Muscle layer of colon (tissue), 2 donors: ENCODE data around the gene TMEM86B.
A peak's percentile ranks its signal among the peaks of the same experiment; 100 is the strongest.
"Not testable (repeated sequence)": the region's sequence is repeated elsewhere in the genome, so short reads cannot be mapped to it uniquely, and the experiment has no call there.

Source experiments
- H3K27ac ChIP-seq: one replicate; pipeline ENCODE4 v1.7.0; 2013; ENCODE audit warnings: low read depth, mild to moderate bottlenecking, low read length, moderate library complexity
- H3K27me3 ChIP-seq, 2 donors: one replicate each; pipeline ENCODE4 v1.7.0; 2013; ENCODE audit warnings: low read length in 2 of 2, mild to moderate bottlenecking in 2 of 2; ENCODE audit not compliant: insufficient read depth in 2 of 2, control insufficient read depth in 1 of 2
- H3K36me3 ChIP-seq: one replicate; pipeline ENCODE4 v1.7.0; 2013; ENCODE audit warnings: mild to moderate bottlenecking, low read length; ENCODE audit not compliant: insufficient read depth
- H3K4me1 ChIP-seq: one replicate; pipeline ENCODE4 v1.7.0; 2013; ENCODE audit warnings: mild to moderate bottlenecking, low read length; ENCODE audit not compliant: insufficient read depth
- H3K4me3 ChIP-seq, 2 donors: one replicate each; pipeline ENCODE4 v1.7.0; 2013; ENCODE audit warnings: low read length in 2 of 2, low read depth in 1 of 2, mild to moderate bottlenecking in 1 of 2, moderate library complexity in 1 of 2
- H3K9ac ChIP-seq: one replicate; pipeline ENCODE4 v1.7.0; 2013; ENCODE audit warnings: low read length
- H3K9me3 ChIP-seq: one replicate; pipeline ENCODE4 v1.7.0; 2013; ENCODE audit warnings: mild to moderate bottlenecking, low read length
- donor health status: abdominal sarcoma.
- donor health status: Adenocarcinoma of cecum.

The TMEM86B gene

GRCh38 chr19:55224679-55225414 is 3.7 kb downstream of the TMEM86B start:
- not testable (repeated sequence) for H3K9me3 ChIP-seq, H3K4me3 ChIP-seq, H3K27me3 ChIP-seq, H3K27ac ChIP-seq, H3K9ac ChIP-seq
- H3K4me1 ChIP-seq, result peaks cover 12% of the 10 kb centered on the region
- peaks cover 25% of the 10 kb centered on the region for H3K36me3 ChIP-seq

GRCh38 chr19:55224038-55224665 is 4.4 kb downstream of the TMEM86B start:
- Histone ChIP-seq H3K4me1 (peaks cover 12% of the 10 kb centered on the region), H3K36me3 (peaks cover 19% of the 10 kb centered on the region), H3K4me3 (no peak overlapping the region), H3K9me3 (no peaks in the 10 kb centered on the region), H3K27me3 (no peaks in the 10 kb centered on the region), H3K9ac (no peak overlapping the region), H3K27ac (no peak overlapping the region)

- Histone ChIP-seq H3K27me3 (no peaks in the 10 kb centered on the region), H3K27ac (no peak overlapping the region), H3K9ac (no peak overlapping the region), H3K4me3 (no peak overlapping the region), H3K9me3 (no peaks in the 10 kb centered on the region), H3K36me3 (peaks cover 15% of the 10 kb centered on the region), H3K4me1 (peaks cover 9% of the 10 kb centered on the region)
These were observed 5.1 kb downstream of the TMEM86B start for GRCh38 chr19:55223291-55224037.

- no peaks in the 10 kb centered on the region for H3K27me3 ChIP-seq
- no peak overlapping the region for H3K9ac ChIP-seq
- H3K9me3 ChIP-seq, result no peaks in the 10 kb centered on the region
- no peak overlapping the region for H3K4me3 ChIP-seq
- H3K36me3 ChIP-seq, result no peaks in the 10 kb centered on the region
- no peaks in the 10 kb centered on the region for H3K4me1 ChIP-seq
- no peak overlapping the region for H3K27ac ChIP-seq
These were observed 8.0 kb downstream of the TMEM86B start for GRCh38 chr19:55220525-55220924.

- peaks cover 7% of the 10 kb centered on the region for H3K9me3 ChIP-seq
- H3K36me3 ChIP-seq, result no peaks in the 10 kb centered on the region
- H3K27ac ChIP-seq, result peak overlapping the region; percentile 13
- H3K4me1 ChIP-seq, result no peaks in the 10 kb centered on the region
- peaks cover 0 to 5% of the 10 kb centered on the region in 2 donors for H3K27me3 ChIP-seq
- no peak overlapping the region for H3K9ac ChIP-seq
- peak overlapping the region in 1 of 2 donors; percentile 33 for H3K4me3 ChIP-seq
These were observed 11.9 kb downstream of the TMEM86B start for GRCh38 chr19:55216461-55217198.

GRCh38 chr19:55213547-55213946 is 15.0 kb downstream of the TMEM86B start:
- Histone ChIP-seq H3K27me3 (peaks cover 0 to 5% of the 10 kb centered on the region in 2 donors), H3K9me3 (peaks cover 7% of the 10 kb centered on the region), H3K36me3 (no peaks in the 10 kb centered on the region), H3K4me1 (no peaks in the 10 kb centered on the region), H3K9ac (no peak overlapping the region), H3K27ac (no peak overlapping the region), H3K4me3 (no peak overlapping the region)

GRCh38 chr19:55212447-55212846 is 16.1 kb downstream of the TMEM86B start:
- Histone ChIP-seq H3K27ac (no peak overlapping the region), H3K4me1 (no peaks in the 10 kb centered on the region), H3K9me3 (peaks cover 7% of the 10 kb centered on the region), H3K4me3 (no peak overlapping the region), H3K27me3 (peaks cover 0 to 5% of the 10 kb centered on the region in 2 donors), H3K9ac (no peak overlapping the region), H3K36me3 (no peaks in the 10 kb centered on the region)

GRCh38 chr19:55209693-55210472 is 18.7 kb downstream of the TMEM86B start:
- Histone ChIP-seq H3K9ac (no peak overlapping the region), H3K27ac (no peak overlapping the region), H3K36me3 (no peaks in the 10 kb centered on the region), H3K27me3 (peaks cover 5 to 7% of the 10 kb centered on the region in 2 donors), H3K9me3 (peaks cover 7% of the 10 kb centered on the region), H3K4me3 (no peak overlapping the region), H3K4me1 (no peaks in the 10 kb centered on the region)

- H3K27me3 ChIP-seq, result peaks cover 5 to 7% of the 10 kb centered on the region in 2 donors
- peaks cover 7% of the 10 kb centered on the region for H3K9me3 ChIP-seq
- no peak within 1 kb of the TSS for H3K9ac ChIP-seq
- no peak within 1 kb of the TSS for H3K27ac ChIP-seq
- no peaks in the 10 kb centered on the region for H3K36me3 ChIP-seq
- H3K4me1 ChIP-seq, result no peaks in the 10 kb centered on the region
- no peak within 1 kb of the TSS for H3K4me3 ChIP-seq
These were observed 19.5 kb downstream of the TMEM86B start, which contains the start of gene PTPRH for GRCh38 chr19:55208880-55209692. Gene PTPRH (minus strand): TSS chr19:55209501. CDS start chr19:55209433, 68 bp downstream.
